GM04503 (cell line): ENCODE measurements around the gene MPHOSPH9.
"Not testable (repeated sequence)": the region's sequence is repeated elsewhere in the genome, so short reads cannot be mapped to it uniquely, and the experiment has no call there.

ENCODE experiments used
- DNase-seq: peaks from one replicate; pipeline ENCODE4 v3.0.0-alpha.2; 2012; ENCODE audit warnings: low read depth

Gene MPHOSPH9

DNA sequence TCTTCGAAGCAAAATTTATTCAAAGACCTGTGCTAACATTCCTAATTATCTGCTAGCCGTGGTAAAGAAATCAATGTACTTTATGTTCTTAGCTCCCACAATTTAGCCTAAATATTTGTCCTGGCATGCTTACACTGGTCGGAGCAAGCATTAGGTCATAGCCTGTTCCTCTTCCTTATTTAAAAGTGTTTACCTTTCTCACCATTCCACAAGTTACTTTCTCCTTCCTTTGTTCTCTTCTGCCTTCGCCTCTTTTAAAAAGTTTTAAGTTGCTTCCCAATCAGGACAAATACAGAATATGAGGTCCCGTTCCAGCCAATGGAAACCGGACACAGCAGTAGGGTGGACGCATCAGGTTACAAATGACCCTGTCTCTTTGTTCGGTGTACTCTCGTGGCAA is 27.1 kb upstream of the MPHOSPH9 start:
- no peak for DNase-seq

DNA sequence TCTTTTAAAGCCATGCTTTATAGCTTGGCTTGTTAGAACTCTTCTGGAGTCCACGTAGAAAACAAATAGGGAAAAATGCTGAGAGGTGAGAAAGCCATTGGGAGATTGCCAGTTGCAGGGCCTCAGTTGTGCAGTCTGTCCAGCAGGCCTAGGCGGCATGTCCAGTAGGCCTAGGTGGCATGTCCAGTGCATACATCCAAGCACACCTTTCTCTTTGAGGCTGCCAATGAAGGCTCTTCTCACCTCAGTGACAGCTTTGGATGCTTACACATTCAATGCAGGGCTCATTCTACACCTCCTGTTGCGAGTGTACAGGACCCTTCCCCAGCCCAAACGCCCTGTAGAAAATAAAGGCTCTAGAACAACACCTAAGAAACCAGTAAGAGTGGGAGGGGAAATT is 25.7 kb upstream of the MPHOSPH9 start:
- no peak for DNase-seq

DNA sequence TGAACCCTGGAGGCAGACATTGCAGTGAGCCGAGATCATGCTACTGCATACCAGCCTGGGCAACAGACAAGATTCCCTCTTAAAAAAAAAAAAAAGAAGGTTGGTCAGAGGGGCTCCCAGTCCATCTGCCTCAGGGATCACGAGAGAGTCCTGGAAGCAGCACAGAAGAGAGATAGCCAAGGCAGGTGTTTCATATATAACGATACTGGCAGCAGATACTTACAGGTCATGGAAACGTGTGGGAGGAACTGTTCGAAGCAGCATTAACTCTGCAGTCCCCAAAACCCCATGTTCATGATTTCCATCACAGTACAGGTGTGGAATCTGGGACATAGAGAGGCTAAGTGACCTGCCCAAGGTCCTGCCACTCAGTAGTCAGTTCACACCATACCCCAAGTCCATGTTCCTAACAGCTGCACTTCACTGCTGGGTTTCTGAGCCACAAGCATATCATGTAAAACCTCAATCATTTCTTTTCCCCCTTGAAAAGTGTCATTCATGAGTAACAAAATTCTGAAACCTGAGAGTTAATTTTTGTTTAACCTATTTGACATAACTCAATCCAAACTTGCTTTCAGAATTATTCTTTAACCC is 22.0 kb upstream of the MPHOSPH9 start:
- DNase-seq, result no peak

DNA sequence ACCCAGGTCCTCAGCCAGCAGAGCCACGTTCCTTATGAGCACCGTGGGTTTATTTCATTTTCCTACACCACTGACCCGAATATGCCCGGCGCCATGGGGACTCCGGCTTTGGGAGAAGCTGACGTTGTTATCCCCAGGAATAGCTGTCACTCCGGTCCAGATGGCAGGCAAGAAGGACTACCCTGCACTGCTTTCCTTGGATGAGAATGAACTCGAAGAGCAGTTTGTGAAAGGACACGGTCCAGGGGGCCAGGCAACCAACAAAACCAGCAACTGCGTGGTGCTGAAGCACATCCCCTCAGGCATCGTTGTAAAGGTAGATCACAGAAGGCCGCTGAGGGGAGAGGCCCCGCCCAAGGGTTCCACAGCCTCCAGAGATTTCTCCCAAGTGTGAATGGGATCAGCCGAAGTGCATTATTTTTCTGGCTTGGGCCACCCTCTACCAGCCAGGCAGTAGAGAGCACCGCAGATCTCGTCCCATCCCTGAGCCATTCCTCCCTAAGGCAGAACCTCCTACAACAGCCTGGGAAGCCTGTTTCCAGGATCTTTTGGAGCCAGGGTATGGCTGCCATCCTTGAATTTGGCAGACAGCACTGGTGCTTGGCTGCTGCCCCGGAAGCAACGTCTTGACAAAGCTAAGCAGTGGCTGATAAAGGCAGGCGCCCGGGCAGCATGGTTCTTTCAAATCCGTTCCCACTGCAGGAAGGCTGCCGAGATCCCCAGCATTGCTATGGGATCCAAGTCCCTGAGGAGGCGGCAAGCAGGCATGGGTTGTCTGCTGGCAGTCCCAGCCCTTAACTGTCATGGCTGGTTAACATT is 20.9 kb upstream of the MPHOSPH9 start:
- no peak for DNase-seq

DNA sequence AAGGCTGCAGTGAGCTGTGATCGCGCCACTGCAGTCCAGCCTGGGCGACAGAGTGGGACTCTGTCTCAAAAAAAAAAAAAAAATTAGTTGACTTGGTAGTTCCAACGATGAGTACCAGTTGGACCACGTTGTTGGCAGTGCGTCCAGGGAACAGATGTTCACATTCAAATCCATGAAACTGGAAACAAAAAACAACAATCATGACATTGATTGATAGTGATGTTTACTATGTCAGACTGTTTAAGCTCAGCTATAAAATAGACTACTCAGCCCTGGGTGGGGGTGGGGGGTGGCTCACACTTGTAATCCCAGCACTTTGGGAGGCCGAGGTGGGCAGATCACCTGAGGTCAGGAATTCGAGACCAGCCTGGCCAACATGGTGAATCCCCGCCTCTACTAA is 19.4 kb upstream of the MPHOSPH9 start:
- DNase-seq, result not testable (repeated sequence)

DNA sequence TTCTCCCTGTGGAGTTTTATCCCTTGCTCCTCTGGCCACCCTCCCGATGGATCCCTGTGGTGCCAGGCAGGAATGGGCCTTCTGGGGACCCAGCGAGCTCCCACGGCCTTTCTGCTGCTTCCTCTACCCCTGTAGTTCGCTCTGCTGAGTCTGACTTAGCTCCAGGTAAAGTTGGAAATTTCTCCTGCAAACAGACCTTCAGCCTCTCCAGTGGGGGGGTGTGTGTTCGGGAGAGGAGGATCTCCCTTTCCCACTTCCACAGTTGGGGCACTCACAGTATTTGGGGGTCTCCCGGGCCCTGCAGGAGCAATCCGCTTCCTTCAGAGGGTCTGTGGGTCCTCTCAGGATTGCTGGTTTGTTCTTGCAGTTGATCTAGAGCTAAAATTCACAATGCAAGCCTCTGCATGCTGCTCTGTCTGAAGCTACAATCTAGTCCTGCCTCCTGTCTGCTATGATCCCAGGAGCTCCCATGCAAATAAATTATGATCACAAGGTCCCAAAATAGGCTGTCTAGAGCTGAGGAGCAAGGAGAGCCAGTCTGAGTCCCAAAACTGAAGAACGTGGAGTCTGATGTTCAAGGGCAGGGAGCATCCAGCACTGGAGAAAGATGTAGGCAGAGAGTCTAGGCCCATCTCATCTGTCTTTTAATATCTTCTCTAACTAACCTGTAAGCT is 18.6 kb upstream of the MPHOSPH9 start:
- DNase-seq, result no peak

DNA sequence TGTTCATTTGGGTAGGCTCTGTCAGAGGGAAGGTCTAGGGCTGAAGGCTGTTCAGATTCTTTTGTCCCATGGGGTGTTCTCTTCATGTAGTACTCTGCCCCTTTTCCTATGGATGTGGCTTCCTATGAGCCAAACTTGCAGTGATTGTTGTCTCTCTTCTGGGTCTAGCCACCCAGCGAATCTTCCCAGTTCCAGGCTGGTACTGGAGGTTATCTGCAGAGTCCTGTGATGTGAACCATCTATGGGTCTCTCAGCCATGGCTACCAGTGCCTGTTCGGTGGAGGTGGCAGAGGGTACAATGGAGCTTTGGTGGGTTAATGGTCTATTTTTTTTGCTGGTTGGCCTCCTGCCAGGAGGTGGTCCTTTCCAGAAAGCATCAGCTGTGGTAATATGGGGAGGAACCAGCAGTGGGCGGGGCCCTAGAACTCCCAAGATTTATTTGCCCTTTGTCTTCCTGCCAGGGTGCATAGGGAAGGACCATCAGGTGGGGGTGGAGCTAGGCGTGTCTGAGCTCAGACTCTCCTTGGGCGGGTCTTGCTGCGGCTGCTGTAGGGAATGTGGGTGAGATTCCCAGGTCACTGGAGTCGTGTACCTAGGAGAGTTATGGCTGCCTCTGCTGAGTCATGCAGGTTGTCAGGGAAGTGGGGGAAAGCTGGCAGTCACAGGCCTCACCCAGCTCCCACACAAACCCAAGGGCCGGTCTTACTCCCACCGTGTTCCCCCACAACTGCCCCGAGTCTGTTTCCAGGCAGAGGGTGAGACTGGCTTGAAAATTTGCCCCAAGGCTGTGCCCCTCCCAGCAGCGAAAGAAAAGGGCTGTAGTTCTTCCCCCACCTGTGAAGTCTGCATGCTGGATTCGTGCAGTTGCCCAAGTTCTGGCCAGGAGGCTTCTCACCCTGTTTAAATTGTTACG is 17.8 kb upstream of the MPHOSPH9 start:
- DNase-seq, result no peak

DNA sequence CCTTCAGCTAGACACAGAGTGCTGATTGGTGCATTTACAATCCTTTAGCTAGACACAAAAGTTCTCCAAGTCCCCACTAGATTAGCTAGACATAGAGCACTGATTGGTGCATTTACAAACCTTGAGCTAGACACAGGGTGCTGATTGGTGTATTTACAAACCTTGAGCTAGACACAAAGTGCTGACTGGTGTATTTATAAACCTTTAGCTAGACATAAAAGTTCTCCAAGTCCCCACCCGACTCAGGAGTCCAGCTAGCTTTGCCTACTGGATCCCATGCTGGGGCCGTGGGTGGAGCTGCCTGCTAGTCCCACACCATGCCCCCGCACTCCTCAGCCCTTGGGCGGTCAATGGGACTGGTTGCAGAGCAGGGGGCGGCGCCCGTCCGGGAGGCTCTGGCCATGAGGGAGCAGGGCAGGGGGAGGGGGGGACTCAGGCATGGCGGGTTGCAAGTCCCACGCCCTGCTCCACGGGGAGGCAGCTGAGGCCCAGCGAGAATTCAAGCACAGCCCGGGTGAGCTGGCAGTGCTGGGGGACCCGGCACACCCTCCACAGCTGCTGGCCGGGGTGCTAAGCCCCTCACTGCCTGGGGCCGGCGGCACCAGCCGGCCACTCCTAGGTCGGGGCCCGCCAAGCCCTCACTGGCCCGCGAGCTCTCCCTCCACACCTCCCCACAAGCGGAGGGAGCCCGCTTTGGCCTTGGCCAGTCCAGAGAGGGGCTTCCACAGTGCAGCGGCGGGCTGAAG is 16.2 kb upstream of the MPHOSPH9 start:
- not testable (repeated sequence) for DNase-seq

DNA sequence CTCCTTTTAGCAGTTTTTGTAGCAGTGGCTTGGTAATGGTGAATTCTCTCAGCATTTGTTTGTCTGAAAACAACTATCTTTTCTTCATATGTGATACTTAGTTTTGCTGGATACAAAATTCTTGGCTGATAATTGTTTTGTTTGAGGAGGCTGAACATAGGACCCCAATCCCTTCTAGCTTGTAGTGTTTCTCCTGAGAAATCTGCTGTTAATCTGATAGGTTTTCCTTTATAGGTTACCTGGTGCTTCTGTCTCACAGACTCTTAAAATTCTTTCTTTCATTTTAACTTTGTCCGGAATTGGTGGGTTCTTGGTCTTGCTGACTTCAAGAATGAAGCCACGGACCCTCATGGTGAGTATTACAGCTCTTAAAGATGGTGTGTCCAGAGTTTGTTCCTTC is 15.2 kb upstream of the MPHOSPH9 start:
- DNase-seq, result not testable (repeated sequence)

DNA sequence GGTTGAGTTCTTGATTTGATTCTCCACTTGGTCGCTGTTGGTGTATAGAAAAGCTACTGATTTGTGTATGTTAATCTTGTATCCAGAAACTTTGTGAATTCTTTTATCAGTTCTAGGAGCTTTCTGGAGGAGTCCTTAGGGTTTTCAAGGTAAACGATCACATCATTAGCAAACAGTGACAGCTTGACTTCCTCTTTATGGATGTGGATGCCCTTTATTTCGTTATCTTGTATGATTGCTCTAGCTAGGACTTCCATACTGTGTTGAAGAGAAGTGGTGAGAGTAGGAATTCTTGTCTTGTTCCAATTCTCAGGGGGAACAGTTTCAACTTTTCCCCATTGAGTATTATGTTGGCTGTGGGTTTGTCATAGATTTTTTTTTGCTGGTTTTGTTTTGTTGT is 12.7 kb upstream of the MPHOSPH9 start:
- no peak for DNase-seq

DNA sequence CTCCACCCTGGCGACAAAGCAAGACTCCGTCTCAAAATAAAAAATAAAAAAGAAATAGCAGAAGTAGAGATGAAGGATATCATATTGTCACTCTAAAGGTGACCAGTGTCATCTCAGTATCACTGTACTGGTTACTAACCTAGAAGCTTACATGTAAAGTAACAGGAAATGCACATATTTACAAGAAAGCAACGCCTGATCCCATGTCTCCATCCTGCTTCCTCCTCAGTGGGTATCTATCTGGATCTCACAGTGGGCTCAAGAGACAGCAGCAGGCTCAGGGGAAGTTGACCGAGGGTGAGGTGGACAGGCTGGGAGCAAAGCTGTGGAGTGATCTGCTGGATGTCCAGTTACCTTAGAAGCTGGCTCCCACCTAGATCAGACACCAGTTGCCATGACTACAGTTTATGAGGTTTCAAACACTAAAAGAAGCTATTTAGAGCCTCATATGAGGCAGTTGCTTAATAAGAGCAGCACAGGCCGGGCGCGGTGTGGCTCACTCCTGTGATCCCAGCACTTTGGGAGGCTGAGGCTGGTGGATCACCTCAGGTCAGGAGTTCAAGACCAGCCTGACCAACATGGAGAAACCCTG is 10.8 kb upstream of the MPHOSPH9 start:
- no peak for DNase-seq

DNA sequence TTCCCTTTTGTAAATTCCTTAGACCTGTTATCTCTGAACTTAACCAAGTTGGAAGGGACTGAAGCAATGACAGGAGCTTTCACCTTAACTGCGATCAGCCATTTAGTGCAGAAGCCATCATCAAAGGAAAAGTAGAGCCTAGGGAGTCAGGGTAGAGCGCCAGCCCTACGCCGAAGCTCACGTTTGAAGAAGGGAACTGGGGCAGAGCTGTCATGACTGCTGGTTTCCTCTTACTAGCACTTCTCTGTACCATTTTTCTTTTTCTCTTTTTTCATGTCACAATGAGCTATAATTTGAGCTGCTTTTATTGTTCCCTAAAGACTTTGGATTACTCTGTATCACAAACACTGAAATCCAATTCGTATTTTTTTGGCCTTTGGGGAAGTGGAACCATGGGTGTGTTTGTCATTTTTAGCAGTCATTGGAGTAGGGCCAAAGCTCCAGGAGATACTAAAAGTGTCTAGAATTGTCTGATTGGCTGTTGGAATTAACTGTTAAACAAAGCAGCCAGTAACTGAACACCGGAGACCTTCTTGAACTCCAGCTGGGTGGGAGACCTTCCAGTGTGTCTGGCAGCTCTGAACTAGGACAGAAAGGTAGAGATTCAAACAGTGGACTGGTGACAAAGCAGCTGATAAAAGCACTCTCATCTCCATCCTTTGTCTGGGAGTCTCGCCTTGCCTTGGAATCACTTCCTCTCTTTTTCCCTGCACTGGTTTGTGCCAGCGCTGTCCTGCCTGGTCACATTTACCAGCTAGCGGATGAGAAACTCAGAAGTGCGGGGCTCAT is 9.4 kb upstream of the MPHOSPH9 start:
- DNase-seq, result no peak

DNA sequence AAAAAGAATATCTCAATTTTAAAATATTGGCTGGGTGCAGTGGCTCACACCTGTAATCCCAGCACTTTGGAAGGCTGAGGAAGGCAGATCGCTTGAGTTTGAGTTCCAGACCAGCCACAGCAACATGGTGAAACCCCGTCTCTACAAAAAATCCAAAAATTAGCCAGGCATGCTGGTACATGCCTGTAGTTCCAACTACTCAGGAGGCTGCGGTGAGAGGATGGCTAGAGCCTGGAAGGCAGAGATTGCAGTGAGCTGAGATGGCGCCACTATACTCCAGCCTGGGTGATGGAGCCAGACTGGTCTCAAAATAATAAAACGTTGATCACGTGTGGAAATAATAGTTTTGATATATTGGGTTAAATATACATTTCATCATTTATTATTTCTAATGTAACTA is 6.0 kb upstream of the MPHOSPH9 start:
- no peak for DNase-seq

DNA sequence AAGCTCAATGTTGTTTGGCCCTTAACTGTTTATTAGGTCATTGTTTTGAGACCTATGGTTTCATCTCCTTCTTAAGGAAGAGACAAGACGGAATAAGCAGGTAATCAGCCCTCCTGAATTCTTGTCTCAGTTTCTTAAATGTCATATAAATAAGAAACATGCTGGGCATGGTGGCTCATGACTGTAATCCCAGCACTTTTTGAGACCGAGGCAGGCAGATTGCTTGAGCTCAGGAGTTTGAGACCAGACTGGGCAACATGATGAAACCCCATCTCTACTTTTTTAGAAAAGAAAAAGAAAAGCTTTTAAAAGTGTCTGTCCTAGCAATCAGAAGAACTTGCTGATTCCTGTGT is 5.4 kb upstream of the MPHOSPH9 start:
- DNase-seq, result no peak

DNA sequence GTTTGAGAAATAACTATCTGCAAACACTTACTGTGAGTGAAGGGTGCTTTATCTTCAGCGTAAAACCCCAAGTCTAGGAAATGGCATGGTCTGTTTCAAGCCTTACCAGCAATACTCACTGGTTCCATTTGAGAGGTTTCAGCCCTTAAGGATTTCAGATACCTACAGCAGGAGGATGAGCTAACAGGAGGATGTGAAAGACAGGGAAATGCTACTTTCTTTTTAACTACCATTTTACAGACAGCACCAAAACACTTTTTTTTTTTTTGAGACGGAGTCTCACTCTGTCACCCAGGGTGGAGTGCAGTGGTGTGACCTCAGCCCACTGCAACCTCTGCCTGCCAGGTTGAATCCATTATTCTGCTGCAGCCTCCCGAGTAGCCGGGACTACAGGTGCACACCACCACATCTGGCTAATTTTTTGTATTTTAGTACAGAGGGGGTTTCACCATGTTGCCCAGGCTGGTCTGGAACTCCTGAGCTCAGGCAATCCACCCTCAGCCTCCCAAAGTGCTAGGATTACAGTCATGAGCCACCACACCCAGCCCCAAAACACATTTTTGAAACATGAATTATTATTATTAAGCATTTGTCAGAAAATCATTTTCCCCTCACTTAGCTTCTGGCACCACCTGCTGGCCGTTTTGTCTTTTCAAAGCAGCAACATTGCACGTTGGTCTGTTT is 4.8 kb upstream of the MPHOSPH9 start:
- DNase-seq, result no peak

DNA sequence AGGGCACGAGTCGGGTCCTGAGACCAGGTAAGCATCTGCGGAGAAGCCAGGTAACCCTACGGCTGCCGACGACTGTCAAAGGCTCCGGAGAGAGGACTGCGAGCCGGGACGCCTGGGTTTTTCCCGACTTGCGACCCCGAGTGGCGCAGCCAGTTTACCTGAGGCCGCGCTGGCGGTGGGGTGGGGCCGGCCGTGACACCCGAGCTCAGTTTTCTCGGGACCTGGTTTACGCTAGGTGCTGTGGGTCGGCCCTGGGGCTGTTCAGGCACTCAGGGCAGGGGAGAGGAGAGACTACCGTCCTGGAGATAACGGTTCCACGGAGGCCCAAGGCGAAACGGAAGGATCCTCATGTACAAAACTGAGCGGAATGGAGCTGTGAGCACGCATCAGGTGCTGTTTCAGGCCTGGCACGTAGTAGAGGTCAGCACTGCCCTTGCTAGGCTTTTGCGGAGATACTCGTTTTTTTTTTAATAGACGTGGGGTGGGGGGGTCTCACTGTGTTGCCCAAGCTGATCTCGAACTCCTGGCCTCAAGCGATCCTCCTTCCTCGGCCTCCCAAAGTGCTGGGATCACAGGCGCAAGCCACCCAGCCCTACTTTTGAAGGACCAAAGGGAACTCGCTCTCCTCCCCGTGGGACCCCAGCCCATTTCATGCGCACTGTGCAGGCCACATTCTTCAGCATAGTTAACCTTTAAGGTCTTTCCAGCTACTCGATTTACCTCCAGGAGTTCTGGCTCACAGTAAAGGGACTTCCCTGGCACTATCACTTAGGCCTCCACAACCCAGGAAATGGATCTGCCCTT is 766 bp upstream of the MPHOSPH9 start:
- no peak for DNase-seq

DNA sequence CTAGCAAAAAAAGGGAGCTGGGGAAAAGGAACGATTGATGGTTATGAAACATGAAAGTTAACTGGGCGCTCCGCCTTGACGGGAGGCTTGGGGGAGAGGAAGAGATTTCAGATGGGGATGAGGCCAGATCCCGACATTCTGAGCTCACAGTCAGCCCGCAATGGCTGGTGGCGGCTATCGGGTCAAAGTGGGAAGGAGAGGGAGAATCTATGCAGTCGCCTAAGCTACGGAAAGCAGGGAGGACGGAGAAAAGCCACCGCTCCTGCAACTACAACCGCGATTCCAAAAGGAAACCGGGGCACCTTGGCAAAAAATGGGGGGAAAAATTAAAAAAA is 502 bp downstream of the MPHOSPH9 start:
- no peak for DNase-seq

DNA sequence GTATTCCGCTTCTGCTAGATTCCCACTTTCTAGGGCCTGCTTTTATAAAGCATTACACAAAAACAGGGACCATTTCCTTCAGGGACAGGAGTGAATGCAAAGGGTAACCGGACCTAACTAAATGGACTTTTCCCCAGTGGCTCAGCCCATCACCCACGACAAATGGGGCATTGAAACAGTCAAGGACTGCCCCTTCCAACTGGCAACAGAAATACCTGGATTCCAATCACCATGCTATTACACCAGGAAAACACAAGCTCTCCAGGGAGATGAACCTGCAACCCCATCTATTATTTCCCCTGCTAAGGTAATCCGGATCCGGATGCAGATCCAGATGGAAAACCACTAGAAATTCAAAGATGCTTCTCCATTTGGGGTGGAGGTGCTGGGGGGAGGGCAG is 1.0 kb downstream of the MPHOSPH9 start:
- DNase-seq, result no peak

DNA sequence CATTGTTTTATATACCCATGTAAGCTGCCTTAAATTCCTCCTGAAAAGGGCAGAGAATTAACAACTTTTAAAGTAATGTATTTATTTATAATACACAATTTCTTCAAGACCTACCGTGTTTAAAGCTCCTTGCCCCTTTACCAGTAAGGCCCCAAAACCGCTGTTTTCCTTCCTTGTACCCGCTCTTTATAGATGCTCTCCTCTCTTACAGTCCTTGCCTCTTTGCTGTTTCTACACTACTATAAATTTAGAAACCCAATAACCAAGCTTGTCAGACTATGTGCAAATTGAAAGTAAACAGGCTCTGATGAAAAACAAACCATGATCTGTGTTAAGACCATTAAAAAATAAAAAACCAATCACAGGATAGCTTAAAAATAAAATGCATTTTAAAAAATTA is 3.9 kb downstream of the MPHOSPH9 start:
- no peak for DNase-seq
